ENCODE measurements around the gene TRIM41. TPM values are rescaled to one million over a fixed set of nuclear protein-coding genes. Genes with fewer than 3 reads are reported as not detected.

The TRIM41 gene
- total and polyA plus RNA-seq, 9 of the 15 experiments (the other 6 are each of a cell fraction or from before 2014, with no cell fraction given) = 1.8 to 47.6 (median 20.9) TPM

DNA sequence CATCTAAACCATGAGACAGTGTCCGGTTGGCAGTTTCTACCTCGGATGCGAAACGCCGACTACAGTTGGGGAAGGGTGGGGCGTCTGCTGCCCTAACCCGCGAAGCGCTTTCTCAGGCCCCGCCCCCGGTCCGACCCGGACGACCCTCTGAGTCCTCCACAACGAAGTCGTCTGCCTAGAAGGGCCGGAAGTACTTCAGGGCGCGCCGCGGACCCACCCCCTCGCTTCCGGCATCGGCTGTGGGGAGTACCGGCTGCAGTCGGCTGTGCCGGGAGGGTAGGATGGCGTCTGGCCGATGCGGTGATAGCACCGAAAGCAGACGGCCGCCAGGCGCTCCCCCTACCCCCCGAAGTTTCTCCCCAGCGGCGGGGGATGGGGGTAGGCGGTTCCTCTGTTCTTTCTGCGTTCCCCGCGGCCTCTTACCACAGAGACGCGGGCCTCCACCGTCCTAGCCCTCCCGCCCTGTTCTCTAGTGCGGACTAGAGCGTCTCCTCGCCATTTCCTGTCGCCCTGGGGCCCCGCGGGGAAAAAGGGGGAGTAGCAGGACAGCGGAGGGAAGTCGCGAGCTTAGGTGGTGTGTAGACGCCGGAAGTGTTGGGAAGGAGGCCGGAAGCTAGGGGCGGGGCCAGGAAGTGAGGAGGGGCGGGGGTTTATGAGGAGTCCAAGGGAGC, at the start of gene TRIM41 (continued):
- TF ChIP-seq ZNF143 (CRISPR knock-in tag; IDR thresholded peaks at IDR 0.05) (0 out of 2 replicates have a peak, but pooled peaks have one; percentile 15), PHF21A (IDR thresholded peaks at IDR 0.05; ENCODE audit: borderline replicate concordance, low read depth) (no peak), RBM14 (IDR thresholded peaks at IDR 0.05; ENCODE audit: borderline replicate concordance, insufficient read depth, low read depth, low read length) (0 out of 2 replicates have a peak, but pooled peaks have one; percentile 32), ZNF124 (CRISPR knock-in tag; IDR thresholded peaks at IDR 0.05) (no peak), ZNF699 (CRISPR knock-in tag; IDR thresholded peaks at IDR 0.05; ENCODE audit: insufficient replicate concordance) (no peak), TAF7 (tag; IDR thresholded peaks at IDR 0.05) (peak; percentile 88), ADNP (tag; IDR thresholded peaks at IDR 0.05) (no peak), TBL1XR1 (IDR thresholded peaks at IDR 0.05; ENCODE audit: low read length in 2 of 2) (peak in 1 of 2 experiments; percentile 23; a peak in 2 of 4 replicates), E2F6 (IDR thresholded peaks at IDR 0.05; ENCODE audit: borderline replicate concordance in 1 of 2, extremely low read depth in 1 of 2, insufficient read depth in 1 of 2, insufficient read length in 1 of 2, low read depth in 1 of 2, low read length in 1 of 2, poor library complexity in 1 of 2, severe bottlenecking in 1 of 2) (peak in 1 of 2 experiments; percentile 29), HDAC1 (IDR thresholded peaks at IDR 0.05) (peak in 1 of 2 experiments; percentile 66; a peak in 2 of 4 replicates), ZNF224 (CRISPR knock-in tag; IDR thresholded peaks at IDR 0.05) (no peak), LARP7 (IDR thresholded peaks at IDR 0.05) (no peak), MECOM (CRISPR knock-in tag; IDR thresholded peaks at IDR 0.05) (no peak), ILF3 (IDR thresholded peaks at IDR 0.05; ENCODE audit: borderline replicate concordance) (no peak), MCM2 (IDR thresholded peaks at IDR 0.05; ENCODE audit: low read depth) (no peak), BRF2 (IDR thresholded peaks at IDR 0.05; ENCODE audit: borderline replicate concordance, insufficient read depth, insufficient read length) (no peak), DPF2 (IDR thresholded peaks at IDR 0.05) (no peak; the same call in 1 of the 2 replicates)
- TF ChIP-seq, protein P1, sequence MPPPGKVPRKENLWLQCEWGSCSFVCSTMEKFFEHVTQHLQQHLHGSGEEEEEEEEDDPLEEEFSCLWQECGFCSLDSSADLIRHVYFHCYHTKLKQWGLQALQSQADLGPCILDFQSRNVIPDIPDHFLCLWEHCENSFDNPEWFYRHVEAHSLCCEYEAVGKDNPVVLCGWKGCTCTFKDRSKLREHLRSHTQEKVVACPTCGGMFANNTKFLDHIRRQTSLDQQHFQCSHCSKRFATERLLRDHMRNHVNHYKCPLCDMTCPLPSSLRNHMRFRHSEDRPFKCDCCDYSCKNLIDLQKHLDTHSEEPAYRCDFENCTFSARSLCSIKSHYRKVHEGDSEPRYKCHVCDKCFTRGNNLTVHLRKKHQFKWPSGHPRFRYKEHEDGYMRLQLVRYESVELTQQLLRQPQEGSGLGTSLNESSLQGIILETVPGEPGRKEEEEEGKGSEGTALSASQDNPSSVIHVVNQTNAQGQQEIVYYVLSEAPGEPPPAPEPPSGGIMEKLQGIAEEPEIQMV (tag; conservative IDR thresholded peaks at IDR 0.05; ENCODE audit: low read depth) = no peak
- TF ChIP-seq, protein P2, sequence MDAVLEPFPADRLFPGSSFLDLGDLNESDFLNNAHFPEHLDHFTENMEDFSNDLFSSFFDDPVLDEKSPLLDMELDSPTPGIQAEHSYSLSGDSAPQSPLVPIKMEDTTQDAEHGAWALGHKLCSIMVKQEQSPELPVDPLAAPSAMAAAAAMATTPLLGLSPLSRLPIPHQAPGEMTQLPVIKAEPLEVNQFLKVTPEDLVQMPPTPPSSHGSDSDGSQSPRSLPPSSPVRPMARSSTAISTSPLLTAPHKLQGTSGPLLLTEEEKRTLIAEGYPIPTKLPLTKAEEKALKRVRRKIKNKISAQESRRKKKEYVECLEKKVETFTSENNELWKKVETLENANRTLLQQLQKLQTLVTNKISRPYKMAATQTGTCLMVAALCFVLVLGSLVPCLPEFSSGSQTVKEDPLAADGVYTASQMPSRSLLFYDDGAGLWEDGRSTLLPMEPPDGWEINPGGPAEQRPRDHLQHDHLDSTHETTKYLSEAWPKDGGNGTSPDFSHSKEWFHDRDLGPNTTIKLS (IDR thresholded peaks at IDR 0.05; ENCODE audit: borderline replicate concordance, low read depth) = peak; percentile 98

Data from K562 (cell line).